Progenitor cell of endocrine pancreas (in vitro differentiated cells): ENCODE measurements around the gene ATG10. TPM values are rescaled to one million over a fixed set of nuclear protein-coding genes. Genes with fewer than 3 reads are reported as not detected.

ENCODE experiments used
- DNase-seq: peaks from one replicate; pipeline ENCODE4 v3.0.0; 2021; ENCODE audit warnings: low spot score; ENCODE audit not compliant: unreplicated experiment
- H3K27ac Mint-ChIP-seq: 2 replicates; pipeline ENCODE4 v1.8.0; 2021; ENCODE audit warnings: mild to moderate bottlenecking, moderate library complexity, mixed read lengths
- H3K27me3 Mint-ChIP-seq: 2 replicates; pipeline ENCODE4 v1.8.0; 2021; ENCODE audit warnings: mixed read lengths
- H3K36me3 Mint-ChIP-seq: 2 replicates; pipeline ENCODE4 v1.8.0; 2022; ENCODE audit warnings: mixed read lengths; ENCODE audit not compliant: insufficient read depth
- H3K4me1 Mint-ChIP-seq: 2 replicates; pipeline ENCODE4 v1.8.0; 2021; ENCODE audit warnings: low read depth, mixed read lengths
- H3K4me3 Mint-ChIP-seq: 2 replicates; pipeline ENCODE4 v1.8.0; 2021; ENCODE audit warnings: low read depth, mild to moderate bottlenecking, moderate library complexity, mixed read lengths
- H3K9me3 Mint-ChIP-seq: 2 replicates; pipeline ENCODE4 v1.8.0; 2021; ENCODE audit warnings: low read depth, mixed read lengths
- CTCF ChIP-seq: fragments of 200-600 bp; sonication (generic); IDR thresholded peaks from one replicate; pipeline ENCODE4 v1.5.0; 2021; ENCODE audit warnings: antibody characterized with exemption, mild to moderate bottlenecking; ENCODE audit not compliant: unreplicated experiment
- total RNA-seq: library from RNA; stranded (reverse); gene quantifications from 2 replicates; pipeline ENCODE4 v1.2.1, GENCODE V29; 2021

Gene ATG10
- total RNA-seq, 1 donor from 2014 or later: 10.8 TPM

- TF ChIP-seq CTCF: no peak
- Mint-ChIP-seq H3K27ac (no peak overlapping the region), H3K9me3 (no peaks in the 10 kb centered on the region), H3K36me3 (no peaks in the 10 kb centered on the region), H3K27me3 (no peaks in the 10 kb centered on the region), H3K4me3 (no peak overlapping the region), H3K4me1 (peaks cover 4% of the 10 kb centered on the region)
- DNase-seq: no peak
Observed at GRCh38 chr5:82151662-82152061, 179.8 kb downstream of the ATG10 start.

GRCh38 chr5:82152978-82153481 lies 181.2 kb downstream of the ATG10 start:
- H3K27ac Mint-ChIP-seq: no peak overlapping the region
- peaks cover 4% of the 10 kb centered on the region for H3K4me1 Mint-ChIP-seq
- H3K36me3 Mint-ChIP-seq: no peaks in the 10 kb centered on the region
- DNase-seq: no peak
- H3K27me3 Mint-ChIP-seq: no peaks in the 10 kb centered on the region
- H3K9me3 Mint-ChIP-seq: no peaks in the 10 kb centered on the region
- no peak overlapping the region for H3K4me3 Mint-ChIP-seq
- TF ChIP-seq CTCF: no peak

- Mint-ChIP-seq H3K27ac (no peak overlapping the region), H3K4me1 (peaks cover 3% of the 10 kb centered on the region), H3K9me3 (no peaks in the 10 kb centered on the region), H3K4me3 (no peak overlapping the region), H3K36me3 (no peaks in the 10 kb centered on the region), H3K27me3 (no peaks in the 10 kb centered on the region)
- no peak for DNase-seq
- TF ChIP-seq CTCF: no peak
Observed at GRCh38 chr5:82154776-82155175, 183.0 kb downstream of the ATG10 start.

GRCh38 chr5:82155305-82155704 lies 183.5 kb downstream of the ATG10 start:
- DNase-seq: no peak
- Mint-ChIP-seq H3K9me3 (no peaks in the 10 kb centered on the region), H3K36me3 (no peaks in the 10 kb centered on the region), H3K4me3 (no peak overlapping the region), H3K27ac (no peak overlapping the region), H3K27me3 (no peaks in the 10 kb centered on the region), H3K4me1 (peaks cover 3% of the 10 kb centered on the region)
- no peak for TF ChIP-seq CTCF

- Mint-ChIP-seq H3K27ac (no peak overlapping the region), H3K4me3 (no peak overlapping the region), H3K27me3 (no peaks in the 10 kb centered on the region), H3K9me3 (no peaks in the 10 kb centered on the region), H3K36me3 (no peaks in the 10 kb centered on the region), H3K4me1 (peaks cover 2% of the 10 kb centered on the region)
- TF ChIP-seq CTCF: no peak
- DNase-seq: no peak
Observed at GRCh38 chr5:82156874-82157273, 185.1 kb downstream of the ATG10 start.
